GM10266 (cell line): ENCODE measurements around the gene CD300LG.

Experiments used
- DNase-seq: peaks from one replicate; pipeline ENCODE4 v3.0.0; 2012; ENCODE audit errors: extremely low spot score
- CTCF ChIP-seq: IDR thresholded peaks from 2 replicates; pipeline ENCODE4 v1.5.1; 2012; ENCODE audit warnings: mild to moderate bottlenecking, low read depth; ENCODE audit not compliant: control insufficient read depth, insufficient read depth; ENCODE audit errors: missing control alignments

The CD300LG gene

GRCh38 chr17:43905400-43905984, 58.5 kb downstream of the CD300LG start:
- no peak for TF ChIP-seq CTCF
- no peak for DNase-seq

GRCh38 chr17:43905985-43906852, 59.2 kb downstream of the CD300LG start:
- no peak for TF ChIP-seq CTCF

GRCh38 chr17:43906951-43907424, 60.0 kb downstream of the CD300LG start:
- no peak for DNase-seq
- TF ChIP-seq CTCF = no peak

More at GRCh38 chr17:43905985-43906852, 59.2 kb downstream of the CD300LG start:
- no peak for DNase-seq

GRCh38 chr17:43907425-43907981, 60.5 kb downstream of the CD300LG start, which contains the start of gene MPP2:
MPP2 (minus strand) TSS chr17:43907536; CDS start chr17:43904460, 3,076 bp downstream.
- TF ChIP-seq CTCF = no peak
- no peak for DNase-seq

GRCh38 chr17:43907998-43908721, 61.2 kb downstream of the CD300LG start:
- TF ChIP-seq CTCF = no peak
- DNase-seq = no peak

- no peak for DNase-seq
- no peak for TF ChIP-seq CTCF
Observed at GRCh38 chr17:43909537-43910231, 62.7 kb downstream of the CD300LG start.
